ENCODE data around the gene NCBP2L.

Gene NCBP2L

DNA sequence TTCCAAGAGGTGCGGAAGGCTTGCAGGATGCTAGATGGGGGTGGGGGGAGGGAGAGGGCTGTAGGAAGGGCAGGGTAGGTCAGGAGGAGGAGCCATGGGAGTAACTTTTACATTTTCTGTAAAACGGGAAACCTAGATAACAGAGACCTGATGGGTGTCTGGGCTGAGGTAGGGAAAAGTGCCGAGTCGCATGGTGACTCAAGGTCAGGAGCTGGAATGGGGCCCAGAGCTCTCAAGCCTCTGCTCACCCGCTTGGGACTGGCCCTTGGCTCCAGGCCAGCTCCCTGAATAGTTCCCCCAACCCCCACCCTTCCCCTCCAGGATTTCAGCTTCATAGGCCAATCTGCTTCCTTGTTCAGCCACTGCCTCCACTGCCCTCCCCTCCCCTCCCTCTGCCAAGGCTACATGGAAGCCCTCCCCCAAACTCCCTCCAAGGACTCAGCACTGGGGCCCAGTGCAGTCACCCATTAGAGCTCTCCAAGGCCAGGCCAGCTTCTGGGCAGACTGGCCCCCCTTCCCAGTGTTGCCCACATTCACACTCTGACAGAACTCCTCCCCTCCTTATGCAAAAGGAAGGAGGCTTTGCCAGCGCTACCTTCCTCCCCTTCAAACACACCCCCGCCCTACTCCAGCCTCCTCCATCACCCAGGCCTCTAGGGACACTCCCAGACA lies 45.6 kb upstream of the NCBP2L start (continued):
- TF ChIP-seq, protein P1, sequence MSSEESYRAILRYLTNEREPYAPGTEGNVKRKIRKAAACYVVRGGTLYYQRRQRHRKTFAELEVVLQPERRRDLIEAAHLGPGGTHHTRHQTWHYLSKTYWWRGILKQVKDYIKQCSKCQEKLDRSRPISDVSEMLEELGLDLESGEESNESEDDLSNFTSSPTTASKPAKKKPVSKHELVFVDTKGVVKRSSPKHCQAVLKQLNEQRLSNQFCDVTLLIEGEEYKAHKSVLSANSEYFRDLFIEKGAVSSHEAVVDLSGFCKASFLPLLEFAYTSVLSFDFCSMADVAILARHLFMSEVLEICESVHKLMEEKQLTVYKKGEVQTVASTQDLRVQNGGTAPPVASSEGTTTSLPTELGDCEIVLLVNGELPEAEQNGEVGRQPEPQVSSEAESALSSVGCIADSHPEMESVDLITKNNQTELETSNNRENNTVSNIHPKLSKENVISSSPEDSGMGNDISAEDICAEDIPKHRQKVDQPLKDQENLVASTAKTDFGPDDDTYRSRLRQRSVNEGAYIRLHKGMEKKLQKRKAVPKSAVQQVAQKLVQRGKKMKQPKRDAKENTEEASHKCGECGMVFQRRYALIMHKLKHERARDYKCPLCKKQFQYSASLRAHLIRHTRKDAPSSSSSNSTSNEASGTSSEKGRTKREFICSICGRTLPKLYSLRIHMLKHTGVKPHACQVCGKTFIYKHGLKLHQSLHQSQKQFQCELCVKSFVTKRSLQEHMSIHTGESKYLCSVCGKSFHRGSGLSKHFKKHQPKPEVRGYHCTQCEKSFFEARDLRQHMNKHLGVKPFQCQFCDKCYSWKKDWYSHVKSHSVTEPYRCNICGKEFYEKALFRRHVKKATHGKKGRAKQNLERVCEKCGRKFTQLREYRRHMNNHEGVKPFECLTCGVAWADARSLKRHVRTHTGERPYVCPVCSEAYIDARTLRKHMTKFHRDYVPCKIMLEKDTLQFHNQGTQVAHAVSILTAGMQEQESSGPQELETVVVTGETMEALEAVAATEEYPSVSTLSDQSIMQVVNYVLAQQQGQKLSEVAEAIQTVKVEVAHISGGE (tag by site-specific recombination; conservative IDR thresholded peaks at IDR 0.05; ENCODE audit: low read depth) = no peak
- TF ChIP-seq PRDM1 (tag by site-specific recombination; IDR thresholded peaks at IDR 0.05) (0 out of 2 replicates have a peak, but pooled peaks have one; percentile 24), YY1 (tag by site-specific recombination; IDR thresholded peaks at IDR 0.05) (no peak), ZFHX2 (tag by site-specific recombination; conservative IDR thresholded peaks at IDR 0.05) (peak; percentile 61; the same call in 1 of the 2 replicates)

DNA sequence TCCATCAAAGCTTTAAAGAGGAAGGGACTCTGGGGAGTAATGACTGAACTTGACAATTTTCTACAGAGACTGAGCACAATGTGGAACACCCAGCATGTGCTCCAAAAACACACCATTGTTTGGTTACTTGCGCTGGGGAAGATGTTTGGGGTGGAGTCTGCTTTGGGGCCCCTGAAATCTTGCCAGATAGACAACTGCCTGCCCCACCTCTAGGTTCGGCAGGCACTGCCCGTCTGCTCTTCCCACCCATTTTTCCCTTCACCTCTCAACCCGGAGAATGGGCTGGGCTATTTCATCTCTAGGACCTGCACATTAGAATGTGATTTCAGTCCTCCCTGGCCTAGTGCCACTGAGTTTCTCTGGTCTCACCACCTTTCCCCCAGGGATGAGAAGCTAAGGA lies 43.8 kb upstream of the NCBP2L start:
- H3K4me1 ChIP-seq (ENCODE audit: control insufficient read depth, insufficient read depth, low read length) = peaks cover 30% of the 10 kb centered on the region
- H3K27ac ChIP-seq (ENCODE audit: extremely low read depth, low read depth, low read length) = no peak overlapping the region
- POLR2A ChIA-PET = interaction anchor here (0.9 kb wide), 2 partner anchors 8 to 33 kb away, joined by 3 to 4 read pairs; no protein-coding TSS in a partner anchor
- no peaks in the 10 kb centered on the region for H3K36me3 ChIP-seq (ENCODE audit: control insufficient read depth in 2 of 2, insufficient read depth in 1 of 2, low read length in 2 of 2)
- no peaks in the 10 kb centered on the region for H3K9me3 ChIP-seq (ENCODE audit: control insufficient read depth, insufficient read depth, low read depth, low read length)
- H3K4me3 ChIP-seq (ENCODE audit: low read depth, low read length) = no peak overlapping the region
- TF ChIP-seq ZNF629 (tag by site-specific recombination; IDR thresholded peaks at IDR 0.05) (no peak), ZNF571 (tag by site-specific recombination; IDR thresholded peaks at IDR 0.05) (no peak), KLF1 (tag by site-specific recombination; IDR thresholded peaks at IDR 0.05) (peak; percentile 50; the same call in 1 of the 2 replicates), RBAK (tag by site-specific recombination; IDR thresholded peaks at IDR 0.05) (no peak)
- TF ChIP-seq, protein P2, sequence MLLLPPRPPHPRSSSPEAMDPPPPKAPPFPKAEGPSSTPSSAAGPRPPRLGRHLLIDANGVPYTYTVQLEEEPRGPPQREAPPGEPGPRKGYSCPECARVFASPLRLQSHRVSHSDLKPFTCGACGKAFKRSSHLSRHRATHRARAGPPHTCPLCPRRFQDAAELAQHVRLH (tag by site-specific recombination; IDR thresholded peaks at IDR 0.05) = no peak
- CTCF ChIA-PET = interaction anchor here (0.7 to 1.2 kb wide), 2 partner anchors 61 to 128 kb away, joined by 3 to 4 read pairs; no protein-coding TSS in a partner anchor

DNA sequence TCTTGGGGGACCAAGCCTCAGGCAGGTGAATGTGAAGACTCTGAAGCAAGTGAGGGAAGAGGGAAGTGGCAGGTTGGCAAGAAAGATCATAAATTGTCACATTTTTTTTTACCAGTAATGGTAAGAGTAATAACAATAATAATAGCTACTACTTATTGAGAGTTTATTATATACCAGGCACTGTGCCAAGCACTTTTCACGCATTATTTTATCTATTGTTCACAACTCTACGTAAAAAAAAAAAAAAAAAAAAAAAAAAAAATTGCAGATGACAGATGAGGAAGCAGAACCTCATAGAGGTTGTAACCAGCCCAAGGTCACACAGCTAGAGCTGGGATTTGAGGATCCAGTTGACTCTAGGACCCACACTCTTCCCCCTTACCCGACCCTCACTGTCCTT lies 42.9 kb upstream of the NCBP2L start:
- POLR2A ChIA-PET = interaction anchor here (0.7 to 1.2 kb wide), 2 partner anchors 18 to 20 kb away, joined by 3 to 5 read pairs; no protein-coding TSS in a partner anchor

More for the DNA sequence above, 42.9 kb upstream of the NCBP2L start:
- TF ChIP-seq ZNF138 (tag by site-specific recombination; IDR thresholded peaks at IDR 0.05; ENCODE audit: borderline replicate concordance) (no peak), ZNF350 (tag by site-specific recombination; IDR thresholded peaks at IDR 0.05) (no peak), ZNF76 (tag by site-specific recombination; IDR thresholded peaks at IDR 0.05; ENCODE audit: borderline replicate concordance, low read depth) (no peak), ZSCAN16 (tag by site-specific recombination; IDR thresholded peaks at IDR 0.05) (no peak), ZNF214 (tag by site-specific recombination; IDR thresholded peaks at IDR 0.05; ENCODE audit: borderline replicate concordance) (no peak), ZFP37 (tag by site-specific recombination; IDR thresholded peaks at IDR 0.05) (no peak), ZNF777 (tag by site-specific recombination; IDR thresholded peaks at IDR 0.05; ENCODE audit: borderline replicate concordance) (no peak), KLF7 (tag by site-specific recombination; IDR thresholded peaks at IDR 0.05; ENCODE audit: borderline replicate concordance) (no peak)
- TF ChIP-seq, protein P3, sequence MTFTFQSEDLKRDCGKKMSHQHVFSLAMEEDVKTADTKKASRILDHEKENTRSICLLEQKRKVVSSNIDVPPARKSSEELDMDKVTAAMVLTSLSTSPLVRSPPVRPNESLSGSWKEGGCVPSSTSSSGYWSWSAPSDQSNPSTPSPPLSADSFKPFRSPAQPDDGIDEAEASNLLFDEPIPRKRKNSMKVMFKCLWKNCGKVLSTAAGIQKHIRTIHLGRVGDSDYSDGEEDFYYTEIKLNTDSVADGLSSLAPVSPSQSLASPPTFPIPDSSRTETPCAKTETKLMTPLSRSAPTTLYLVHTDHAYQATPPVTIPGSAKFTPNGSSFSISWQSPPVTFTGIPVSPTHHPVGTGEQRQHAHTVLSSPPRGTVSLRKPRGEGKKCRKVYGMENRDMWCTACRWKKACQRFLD (tag by site-specific recombination; IDR thresholded peaks at IDR 0.05) = no peak
- TF ChIP-seq, protein P4, sequence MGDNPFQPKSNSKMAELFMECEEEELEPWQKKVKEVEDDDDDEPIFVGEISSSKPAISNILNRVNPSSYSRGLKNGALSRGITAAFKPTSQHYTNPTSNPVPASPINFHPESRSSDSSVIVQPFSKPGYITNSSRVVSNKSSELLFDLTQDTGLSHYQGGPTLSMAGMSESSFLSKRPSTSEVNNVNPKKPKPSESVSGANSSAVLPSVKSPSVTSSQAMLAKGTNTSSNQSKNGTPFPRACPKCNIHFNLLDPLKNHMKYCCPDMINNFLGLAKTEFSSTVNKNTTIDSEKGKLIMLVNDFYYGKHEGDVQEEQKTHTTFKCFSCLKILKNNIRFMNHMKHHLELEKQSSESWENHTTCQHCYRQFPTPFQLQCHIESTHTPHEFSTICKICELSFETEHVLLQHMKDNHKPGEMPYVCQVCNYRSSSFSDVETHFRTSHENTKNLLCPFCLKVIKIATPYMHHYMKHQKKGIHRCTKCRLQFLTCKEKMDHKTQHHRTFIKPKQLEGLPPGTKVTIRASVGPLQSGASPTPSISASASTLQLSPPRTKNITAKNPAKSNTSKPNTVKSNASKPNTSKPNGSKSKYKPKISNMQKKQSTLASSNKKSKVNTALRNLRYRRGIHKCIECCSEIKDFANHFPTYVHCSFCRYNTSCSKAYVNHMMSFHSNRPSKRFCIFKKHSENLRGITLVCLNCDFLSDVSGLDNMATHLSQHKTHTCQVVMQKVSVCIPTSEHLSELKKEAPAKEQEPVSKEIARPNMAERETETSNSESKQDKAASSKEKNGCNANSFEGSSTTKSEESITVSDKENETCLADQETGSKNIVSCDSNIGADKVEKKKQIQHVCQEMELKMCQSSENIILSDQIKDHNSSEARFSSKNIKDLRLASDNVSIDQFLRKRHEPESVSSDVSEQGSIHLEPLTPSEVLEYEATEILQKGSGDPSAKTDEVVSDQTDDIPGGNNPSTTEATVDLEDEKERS (tag by site-specific recombination; IDR thresholded peaks at IDR 0.05) = no peak
- H3K4me3 ChIP-seq (ENCODE audit: low read depth, low read length) = no peak overlapping the region
- no peaks in the 10 kb centered on the region for H3K9me3 ChIP-seq (ENCODE audit: control insufficient read depth, insufficient read depth, low read depth, low read length)
- H3K4me1 ChIP-seq (ENCODE audit: control insufficient read depth, insufficient read depth, low read length) = peaks cover 23% of the 10 kb centered on the region
- CTCF ChIA-PET = interaction anchor here (0.8 to 1.2 kb wide), 2 partner anchors 43 to 62 kb away, joined by 3 to 4 read pairs; partner anchors contain the start of gene NCBP2L
- H3K36me3 ChIP-seq (ENCODE audit: control insufficient read depth in 2 of 2, insufficient read depth in 1 of 2, low read length in 2 of 2) = no peaks in the 10 kb centered on the region
- H3K27ac ChIP-seq (ENCODE audit: extremely low read depth, low read depth, low read length) = no peak overlapping the region
